ENCODE measurements around the gene CAD. TPM values are rescaled to one million over a fixed set of nuclear protein-coding genes. Genes with fewer than 3 reads are reported as not detected.

CAD gene
- total and polyA plus RNA-seq, 2 experiments from 2014 or later = 17.1 to 23.9 TPM

GRCh38 chr2:27212626-27213471, 4.3 kb upstream of the CAD start:
- H2AFZ ChIP-seq = peak overlapping the region; percentile 85
- no peaks in the 10 kb centered on the region for H3K9me2 ChIP-seq (ENCODE audit: insufficient read depth)
- H3K36me3 ChIP-seq (ENCODE audit: low read depth) = no peaks in the 10 kb centered on the region; the same call in 1 of the 2 replicates
- peak overlapping the region; percentile 93 for H3K4me3 ChIP-seq
- peaks cover 21% of the 10 kb centered on the region for H3K79me2 ChIP-seq (ENCODE audit: insufficient read depth)
- 3% methylated on average over 34 of the region's 34 CpGs for WGBS, 2 experiments (ENCODE audit: low coverage in 1 of 2, low lambda C conversion rate in 2 of 2, missing lambda C conversion rate in 2 of 2)
- TF ChIP-seq EZH2 (IDR thresholded peaks at IDR 0.05; ENCODE audit: insufficient read depth, poor library complexity, severe bottlenecking) = no peak
- TF ChIP-seq EZH2phosphoT487 (IDR thresholded peaks at IDR 0.05; ENCODE audit: insufficient read depth, low read depth) = no peak
- H3K4me2 ChIP-seq (ENCODE audit: unreplicated experiment) = peak overlapping the region; percentile 91
- no peaks in the 10 kb centered on the region for H3K9me3 ChIP-seq (ENCODE audit: low read depth)
- H3K9ac ChIP-seq = peak overlapping the region; percentile 99
- no peaks in the 10 kb centered on the region for H4K20me1 ChIP-seq (ENCODE audit: insufficient read depth)
- peaks cover 15% of the 10 kb centered on the region; the same call in 1 of the 2 replicates for H3F3A ChIP-seq (ENCODE audit: insufficient read depth)
- in situ Hi-C loops (cut with MboI) = no loop called here
- DNase-seq = peak; percentile 86
- peak overlapping the region; percentile 98 for H3K27ac ChIP-seq
- H3K4me1 ChIP-seq (ENCODE audit: insufficient read depth) = peaks cover 11% of the 10 kb centered on the region
- no peaks in the 10 kb centered on the region for H3K27me3 ChIP-seq (replicated peaks; ENCODE audit: insufficient read depth)

- H3K36me3 ChIP-seq (ENCODE audit: low read depth) = no peaks in the 10 kb centered on the region
- H3K4me3 ChIP-seq = no peak overlapping the region
- no peaks in the 10 kb centered on the region for H3K9me3 ChIP-seq (ENCODE audit: low read depth)
- no peak overlapping the region for H3K4me2 ChIP-seq (ENCODE audit: unreplicated experiment)
- H3K9ac ChIP-seq = no peak overlapping the region
- 41 to 42% methylated on average over 3 of the region's 3 CpGs for WGBS, 2 experiments (ENCODE audit: low coverage in 1 of 2, low lambda C conversion rate in 2 of 2, missing lambda C conversion rate in 2 of 2)
- H3K4me1 ChIP-seq (ENCODE audit: insufficient read depth) = peaks cover 11% of the 10 kb centered on the region
- peaks cover 40% of the 10 kb centered on the region for H3K79me2 ChIP-seq (ENCODE audit: insufficient read depth)
- DNase-seq = peak; percentile 48
- H2AFZ ChIP-seq = no peak overlapping the region
- H4K20me1 ChIP-seq (ENCODE audit: insufficient read depth) = no peaks in the 10 kb centered on the region
- H3K9me2 ChIP-seq (ENCODE audit: insufficient read depth) = no peaks in the 10 kb centered on the region
- TF ChIP-seq EZH2phosphoT487 (IDR thresholded peaks at IDR 0.05; ENCODE audit: insufficient read depth, low read depth) (no peak), EZH2 (IDR thresholded peaks at IDR 0.05; ENCODE audit: insufficient read depth, poor library complexity, severe bottlenecking) (no peak)
- peaks cover 15% of the 10 kb centered on the region; the same call in 1 of the 2 replicates for H3F3A ChIP-seq (ENCODE audit: insufficient read depth)
- no peak overlapping the region for H3K27ac ChIP-seq
- in situ Hi-C loops (cut with MboI) = no loop called here
- no peaks in the 10 kb centered on the region for H3K27me3 ChIP-seq (replicated peaks; ENCODE audit: insufficient read depth)
These were observed 2.2 kb upstream of the CAD start for GRCh38 chr2:27214941-27215340.

GRCh38 chr2:27216416-27217137, 592 bp upstream of the CAD start:
- Histone ChIP-seq H3K9me3 (ENCODE audit: low read depth) (no peaks in the 10 kb centered on the region), H3K27ac (peak overlapping the region; percentile 15), H3K4me2 (ENCODE audit: unreplicated experiment) (peak overlapping the region; percentile 88), H2AFZ (peak overlapping the region; percentile 80), H3K4me1 (ENCODE audit: insufficient read depth) (peaks cover 11% of the 10 kb centered on the region), H3K79me2 (ENCODE audit: insufficient read depth) (peaks cover 42% of the 10 kb centered on the region), H3K36me3 (ENCODE audit: low read depth) (peaks cover 3% of the 10 kb centered on the region), H3K4me3 (peak overlapping the region; percentile 81), H3K27me3 (replicated peaks; ENCODE audit: insufficient read depth) (no peaks in the 10 kb centered on the region), H3K9me2 (ENCODE audit: insufficient read depth) (no peaks in the 10 kb centered on the region), H4K20me1 (ENCODE audit: insufficient read depth) (no peaks in the 10 kb centered on the region), H3F3A (ENCODE audit: insufficient read depth) (peaks cover 15% of the 10 kb centered on the region; the same call in 1 of the 2 replicates), H3K9ac (peak overlapping the region; percentile 85)
- no peak for TF ChIP-seq EZH2 (IDR thresholded peaks at IDR 0.05; ENCODE audit: insufficient read depth, poor library complexity, severe bottlenecking)
- TF ChIP-seq EZH2phosphoT487 (IDR thresholded peaks at IDR 0.05; ENCODE audit: insufficient read depth, low read depth) = no peak
- DNase-seq = no peak
- WGBS, 2 experiments (ENCODE audit: low coverage in 1 of 2, low lambda C conversion rate in 2 of 2, missing lambda C conversion rate in 2 of 2) = 81 to 84% methylated on average over 13 of the region's 13 CpGs
- in situ Hi-C loops (cut with MboI) = no loop called here

- no peak overlapping the region for H3K27ac ChIP-seq
- no peaks in the 10 kb centered on the region for H3K9me3 ChIP-seq (ENCODE audit: low read depth)
- TF ChIP-seq EZH2 (IDR thresholded peaks at IDR 0.05; ENCODE audit: insufficient read depth, poor library complexity, severe bottlenecking) = no peak
- TF ChIP-seq EZH2phosphoT487 (IDR thresholded peaks at IDR 0.05; ENCODE audit: insufficient read depth, low read depth) = no peak
- H3K79me2 ChIP-seq (ENCODE audit: insufficient read depth) = peaks cover 35% of the 10 kb centered on the region
- H3F3A ChIP-seq (ENCODE audit: insufficient read depth) = peaks cover 3% of the 10 kb centered on the region; the same call in 1 of the 2 replicates
- no peaks in the 10 kb centered on the region for H4K20me1 ChIP-seq (ENCODE audit: insufficient read depth)
- H3K9ac ChIP-seq = peak overlapping the region; percentile 85
- H3K4me3 ChIP-seq = peak overlapping the region; percentile 81
- H3K4me1 ChIP-seq (ENCODE audit: insufficient read depth) = peaks cover 4% of the 10 kb centered on the region
- DNase-seq = no peak
- WGBS, 2 experiments (ENCODE audit: low coverage in 1 of 2, low lambda C conversion rate in 2 of 2, missing lambda C conversion rate in 2 of 2) = 75 to 80% methylated on average over 4 of the region's 4 CpGs
- in situ Hi-C loops (cut with MboI) = no loop called here
- H3K36me3 ChIP-seq (ENCODE audit: low read depth) = peaks cover 10% of the 10 kb centered on the region
- H3K4me2 ChIP-seq (ENCODE audit: unreplicated experiment) = no peak overlapping the region
- no peaks in the 10 kb centered on the region for H3K27me3 ChIP-seq (replicated peaks; ENCODE audit: insufficient read depth)
- H3K9me2 ChIP-seq (ENCODE audit: insufficient read depth) = no peaks in the 10 kb centered on the region
- no peak overlapping the region for H2AFZ ChIP-seq
These were observed 1.4 kb downstream of the CAD start for GRCh38 chr2:27218614-27219013.

Measured in GM23248 (cell line).